ENCODE data around the gene CTNND2.

DNA sequence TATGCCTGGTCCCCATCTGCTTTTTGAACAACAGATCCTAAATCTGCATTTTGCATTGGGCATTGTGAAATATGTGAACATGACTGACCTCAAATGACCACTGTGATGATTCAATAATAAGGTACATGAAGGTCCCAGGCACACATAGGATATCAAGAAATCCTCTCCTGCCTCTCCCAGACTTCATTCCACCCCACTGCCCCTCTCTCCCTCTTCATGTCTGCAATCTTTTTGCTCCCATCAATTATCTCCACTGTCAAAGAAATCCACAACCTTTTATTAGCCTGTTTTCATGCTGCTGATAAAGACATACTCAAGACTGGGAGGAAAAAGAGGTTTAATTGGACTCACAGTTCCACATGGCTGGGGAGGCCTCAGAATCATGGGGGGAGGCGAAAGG lies 476.7 kb downstream of the CTNND2 start:
- no peak for TF ChIP-seq FOXM1 (IDR thresholded peaks at IDR 0.05; ENCODE audit: borderline replicate concordance)
- TF ChIP-seq ZNF384 (IDR thresholded peaks at IDR 0.05): no peak
- TF ChIP-seq SP1 (IDR thresholded peaks at IDR 0.05): no peak
- TF ChIP-seq HDGF (IDR thresholded peaks at IDR 0.05; ENCODE audit: borderline replicate concordance): no peak
- no peak for TF ChIP-seq ARNT (IDR thresholded peaks at IDR 0.05)
- TF ChIP-seq FOXA1 (IDR thresholded peaks at IDR 0.05): no peak
- TF ChIP-seq BHLHE40 (IDR thresholded peaks at IDR 0.05; ENCODE audit: borderline replicate concordance): no peak
- no peak for TF ChIP-seq L3MBTL2 (conservative IDR thresholded peaks at IDR 0.05)
- no peak for TF ChIP-seq SUZ12 (IDR thresholded peaks at IDR 0.05)
- TF ChIP-seq ELF4 (IDR thresholded peaks at IDR 0.05): no peak
- no peak for TF ChIP-seq NFRKB (IDR thresholded peaks at IDR 0.05)

All from HEK293T (cell line).